ENCODE results near the gene HOXB3. TPM values are rescaled to one million over a fixed set of nuclear protein-coding genes. Genes with fewer than 3 reads are reported as not detected.

Gene HOXB3
- total RNA-seq, 3 donors from 2014 or later = 13.8 to 36.7 (median 14.4) TPM

DNA sequence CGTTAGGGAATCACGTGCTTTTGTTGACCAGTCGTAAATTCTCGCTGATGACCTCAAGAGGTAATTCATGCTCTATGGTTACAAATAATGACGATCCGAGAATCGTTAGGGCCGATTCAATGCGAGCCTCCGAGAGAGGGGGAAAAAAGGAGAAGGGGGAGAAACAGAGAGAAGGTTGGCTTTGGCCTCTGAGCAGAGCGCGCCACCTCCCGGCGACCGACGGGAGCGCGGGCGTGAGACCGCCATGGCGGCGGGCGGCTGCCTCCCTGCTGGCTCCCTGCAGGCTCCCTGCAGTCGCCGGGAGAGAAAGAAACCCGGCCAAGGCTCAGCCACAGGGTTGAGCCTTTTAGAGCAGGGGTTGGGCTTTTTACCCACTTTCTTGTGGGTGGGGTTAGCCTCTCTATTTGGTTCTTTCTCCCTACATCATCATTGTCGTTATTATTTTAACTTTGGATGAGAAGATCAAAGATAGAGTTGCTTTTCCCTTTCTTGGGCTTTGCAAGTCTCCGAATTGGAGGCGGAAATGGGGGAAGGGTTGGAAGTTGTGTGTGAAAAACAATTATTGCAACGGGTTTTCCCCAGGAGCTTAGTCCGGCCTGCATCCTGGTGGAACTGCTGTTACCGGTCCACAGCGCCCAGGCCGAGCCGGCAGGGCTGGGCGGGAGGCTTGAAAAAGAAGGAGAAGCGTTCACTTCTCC lies 3.9 kb upstream of the HOXB3 start:
- H3K36me3 ChIP-seq = no peaks in the 10 kb centered on the region
- H3K4me3 ChIP-seq = peak overlapping the region; percentile 41 to 68 (median 43)
- TF ChIP-seq POLR2A (IDR thresholded peaks at IDR 0.05) (no peak), POLR2AphosphoS5 (IDR thresholded peaks at IDR 0.05) (peak in 1 of 3 donors; percentile 27)
- TF ChIP-seq, protein P1, sequence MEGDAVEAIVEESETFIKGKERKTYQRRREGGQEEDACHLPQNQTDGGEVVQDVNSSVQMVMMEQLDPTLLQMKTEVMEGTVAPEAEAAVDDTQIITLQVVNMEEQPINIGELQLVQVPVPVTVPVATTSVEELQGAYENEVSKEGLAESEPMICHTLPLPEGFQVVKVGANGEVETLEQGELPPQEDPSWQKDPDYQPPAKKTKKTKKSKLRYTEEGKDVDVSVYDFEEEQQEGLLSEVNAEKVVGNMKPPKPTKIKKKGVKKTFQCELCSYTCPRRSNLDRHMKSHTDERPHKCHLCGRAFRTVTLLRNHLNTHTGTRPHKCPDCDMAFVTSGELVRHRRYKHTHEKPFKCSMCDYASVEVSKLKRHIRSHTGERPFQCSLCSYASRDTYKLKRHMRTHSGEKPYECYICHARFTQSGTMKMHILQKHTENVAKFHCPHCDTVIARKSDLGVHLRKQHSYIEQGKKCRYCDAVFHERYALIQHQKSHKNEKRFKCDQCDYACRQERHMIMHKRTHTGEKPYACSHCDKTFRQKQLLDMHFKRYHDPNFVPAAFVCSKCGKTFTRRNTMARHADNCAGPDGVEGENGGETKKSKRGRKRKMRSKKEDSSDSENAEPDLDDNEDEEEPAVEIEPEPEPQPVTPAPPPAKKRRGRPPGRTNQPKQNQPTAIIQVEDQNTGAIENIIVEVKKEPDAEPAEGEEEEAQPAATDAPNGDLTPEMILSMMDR (IDR thresholded peaks at IDR 0.05) = peak; percentile 70 to 81 (median 73)
- H3K4me1 ChIP-seq = peaks cover 0 to 10% of the 10 kb centered on the region in 2 donors
- intact Hi-C loops (cut with DNase I; ENCODE audit: low total_unique reads) = loop anchor here (5.0 kb wide), 1 partner anchor 102 kb away; no protein-coding TSS in a partner anchor
- H3K27me3 ChIP-seq = peaks cover 0 to 82% of the 10 kb centered on the region in 2 donors
- DNase-seq (ENCODE audit: low spot score in 2 of 2) = peak in 1 of 2 donors; percentile 79
- no peaks in the 10 kb centered on the region for H3K9me3 ChIP-seq
- no peak overlapping the region for H3K27ac ChIP-seq

DNA sequence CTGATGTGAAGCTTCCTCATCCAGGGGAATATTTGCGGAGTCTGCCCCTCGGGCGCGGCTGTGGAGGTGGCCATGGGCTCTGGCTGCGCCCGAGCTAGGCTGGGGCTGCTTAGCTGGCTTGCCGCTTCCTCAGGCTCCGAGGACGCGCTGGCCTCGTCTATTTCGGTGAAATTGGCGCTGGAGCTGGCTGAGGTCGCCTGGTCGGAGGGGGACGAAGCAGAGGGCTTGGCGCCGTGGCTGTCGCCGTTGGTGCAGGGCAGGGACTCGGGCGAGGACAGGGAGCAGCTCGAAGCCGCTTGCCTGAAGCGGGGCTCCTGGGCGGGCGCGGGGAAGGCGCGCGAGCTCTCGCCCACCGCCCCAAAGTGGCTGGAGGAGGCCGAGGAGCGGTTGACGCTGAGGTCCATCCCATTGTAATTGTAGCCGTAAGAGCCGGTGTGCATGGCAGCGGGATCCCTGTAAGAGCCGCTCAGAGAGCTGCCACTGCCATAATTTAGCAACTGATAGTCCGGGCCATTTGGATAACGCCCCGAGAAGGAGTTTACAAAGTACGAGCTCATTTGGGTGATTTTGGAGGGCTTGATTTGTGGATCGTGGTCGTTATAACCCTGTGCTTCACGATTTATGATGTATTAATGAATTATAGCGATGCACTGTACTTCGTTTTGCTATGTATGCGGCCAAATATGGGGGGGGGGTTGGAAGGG lies 3.2 kb upstream of the HOXB3 start, which contains the start of gene HOXB5:
Gene HOXB5, minus strand, starts transcription at position 654 of the 704 bp plus-strand sequence. Its CDS starts 97 bp downstream, at position 557.
- peaks cover 0 to 78% of the 10 kb centered on the region in 2 donors for H3K27me3 ChIP-seq
- no peak for DNase-seq (ENCODE audit: low spot score in 2 of 2)
- no peaks in the 10 kb centered on the region for H3K9me3 ChIP-seq
- peak within 1 kb of the TSS; percentile 41 to 68 (median 43) for H3K4me3 ChIP-seq
- TF ChIP-seq, protein P1 (IDR thresholded peaks at IDR 0.05) = no peak
- TF ChIP-seq POLR2AphosphoS5 (IDR thresholded peaks at IDR 0.05) (no peak), POLR2A (IDR thresholded peaks at IDR 0.05) (no peak)
- peaks cover 0 to 10% of the 10 kb centered on the region in 2 donors for H3K4me1 ChIP-seq
- intact Hi-C loops (cut with DNase I; ENCODE audit: low total_unique reads) = loop anchor here (5.0 kb wide), 1 partner anchor 101 kb away; no protein-coding TSS in a partner anchor
- peak within 1 kb of the TSS in 1 of 2 donors; percentile 20 for H3K27ac ChIP-seq
- H3K36me3 ChIP-seq = no peaks in the 10 kb centered on the region

- Histone ChIP-seq H3K9me3 (no peaks in the 10 kb centered on the region), H3K27ac (no peak overlapping the region), H3K4me3 (peak overlapping the region; percentile 41 to 68 (median 43)), H3K27me3 (peaks cover 0 to 78% of the 10 kb centered on the region in 2 donors), H3K4me1 (peaks cover 0 to 3% of the 10 kb centered on the region in 2 donors), H3K36me3 (no peaks in the 10 kb centered on the region)
- no peak for TF ChIP-seq POLR2A (IDR thresholded peaks at IDR 0.05)
- TF ChIP-seq POLR2AphosphoS5 (IDR thresholded peaks at IDR 0.05) = no peak
- TF ChIP-seq, protein P1 (IDR thresholded peaks at IDR 0.05) = no peak
- intact Hi-C loops (cut with DNase I; ENCODE audit: low total_unique reads) = loop anchor here (1.0 to 5.0 kb wide), 2 partner anchors 16 to 100 kb away; no protein-coding TSS in a partner anchor
- no peak for DNase-seq (ENCODE audit: low spot score in 2 of 2)
Observed at GRCh38 chr17:48592577-48592976, 2.5 kb upstream of the HOXB3 start.

GRCh38 chr17:48592057-48592514 lies 2.0 kb upstream of the HOXB3 start:
- no peak for DNase-seq (ENCODE audit: low spot score in 2 of 2)
- Histone ChIP-seq H3K9me3 (no peaks in the 10 kb centered on the region), H3K4me1 (no peaks in the 10 kb centered on the region), H3K4me3 (peak overlapping the region; percentile 41 to 68 (median 43)), H3K36me3 (no peaks in the 10 kb centered on the region), H3K27ac (no peak overlapping the region), H3K27me3 (peaks cover 0 to 78% of the 10 kb centered on the region in 2 donors)
- intact Hi-C loops (cut with DNase I; ENCODE audit: low total_unique reads) = loop anchor here (1.0 to 5.0 kb wide), 2 partner anchors 16 to 100 kb away; no protein-coding TSS in a partner anchor
- no peak for TF ChIP-seq POLR2AphosphoS5 (IDR thresholded peaks at IDR 0.05)
- no peak for TF ChIP-seq POLR2A (IDR thresholded peaks at IDR 0.05)
- TF ChIP-seq, protein P1 (IDR thresholded peaks at IDR 0.05) = no peak
